IMR-90 (cell line): Measurements from ENCODE around the gene ABCA7. TPM values are rescaled to one million over a fixed set of nuclear protein-coding genes. Genes with fewer than 3 reads are reported as not detected.

Experiments
- ATAC-seq: fragments of 200-7000 bp; cut with Tn5 transposase; 2 replicates; pipeline ENCODE4 v1.9.1; 2020; ENCODE audit warnings: low read depth, mild to moderate bottlenecking, moderate library complexity
- BruUV-seq: library from RNA; stranded (reverse); fragments of 400-500 nt; replicated peaks from 2 replicates; lab custom pipeline; 2021; lab: Mats Ljungman, UMichigan
- CTCF ChIA-PET: fragments of 300-600 bp; formaldehyde crosslinking; extraction: SDS; loops from one replicate; lab custom pipeline; 2021; ENCODE audit warnings: antibody characterized with exemption; lab: Yijun Ruan, JAX
- POLR2A ChIA-PET: fragments of 300-600 bp; sonication (Branson Sonifier 250); formaldehyde crosslinking; loops from one replicate; lab custom pipeline; 2022; ENCODE audit warnings: antibody characterized with exemption; ENCODE audit not compliant: unreplicated experiment; lab: Charles Lee
- DNase-seq: peaks from one replicate; pipeline ENCODE4 v3.0.0; 2013
- H2AFZ ChIP-seq: replicated peaks from 2 replicates; pipeline ENCODE3; 2013; ENCODE audit warnings: low read length, mild to moderate bottlenecking; ENCODE audit not compliant: poor library complexity
- H2AK5ac ChIP-seq: 2 replicates; pipeline ENCODE4 v1.6.1; 2013; ENCODE audit warnings: low read depth, low read length, inconsistent platforms
- H2AK9ac ChIP-seq: replicated peaks from 2 replicates; pipeline ENCODE3; 2013; ENCODE audit warnings: mild to moderate bottlenecking, low read depth, low read length, moderate library complexity; ENCODE audit not compliant: poor library complexity
- H2BK120ac ChIP-seq: 2 replicates; pipeline ENCODE4 v1.6.1; 2013; ENCODE audit warnings: low read depth, low read length, inconsistent platforms
- H2BK15ac ChIP-seq: 3 replicates; pipeline ENCODE4 v1.6.1; 2013; ENCODE audit warnings: low read depth, low read length, inconsistent platforms
- H2BK20ac ChIP-seq: 2 replicates; pipeline ENCODE4 v1.6.1; 2013; ENCODE audit warnings: low read depth, mild to moderate bottlenecking, inconsistent platforms, low read length, moderate library complexity
- H2BK5ac ChIP-seq: 2 replicates; pipeline ENCODE4 v1.6.1; 2013; ENCODE audit warnings: mild to moderate bottlenecking, low read depth, low read length, inconsistent platforms; ENCODE audit not compliant: poor library complexity, severe bottlenecking
- H3K14ac ChIP-seq: replicated peaks from 2 replicates; pipeline ENCODE4 v1.6.1; 2013; ENCODE audit warnings: low read depth, low read length, inconsistent platforms
- H3K18ac ChIP-seq: 2 replicates; pipeline ENCODE4 v1.6.1; 2013; ENCODE audit warnings: low read depth, low read length, control low read depth
- H3K23ac ChIP-seq: 2 replicates; pipeline ENCODE4 v1.6.1; 2013; ENCODE audit warnings: low read depth, low read length, inconsistent platforms
- H3K27ac ChIP-seq: 2 replicates; pipeline ENCODE4 v1.5.1; 2013; ENCODE audit warnings: mild to moderate bottlenecking, control low read depth, low read length; ENCODE audit not compliant: insufficient read depth
- H3K27me3 ChIP-seq: 2 replicates; pipeline ENCODE4 v1.6.1; 2013; ENCODE audit warnings: low read length; ENCODE audit not compliant: control insufficient read depth, insufficient read depth
- H3K36me3 ChIP-seq: 2 replicates; pipeline ENCODE4 v1.6.1; 2013; ENCODE audit warnings: low read length, mixed read lengths; ENCODE audit not compliant: control insufficient read depth, insufficient read depth
- H3K4ac ChIP-seq: 2 replicates; pipeline ENCODE4 v1.6.1; 2013; ENCODE audit warnings: low read depth, low read length, inconsistent platforms
- H3K4me1 ChIP-seq: 2 replicates; pipeline ENCODE4 v1.6.1; 2013; ENCODE audit warnings: low read length, mixed read lengths; ENCODE audit not compliant: control insufficient read depth, insufficient read depth
- H3K4me2 ChIP-seq: 2 replicates; pipeline ENCODE4 v1.6.1; 2013; ENCODE audit warnings: low read depth, mild to moderate bottlenecking, control low read depth, low read length, moderate library complexity
- H3K4me3 ChIP-seq: 2 replicates; pipeline ENCODE4 v1.5.1; 2013; ENCODE audit warnings: low read depth, mild to moderate bottlenecking, control low read depth, low read length, moderate library complexity; ENCODE audit not compliant: insufficient read depth
- H3K56ac ChIP-seq: 2 replicates; pipeline ENCODE4 v1.6.1; 2013; ENCODE audit warnings: low read length, inconsistent platforms; ENCODE audit not compliant: insufficient read depth; ENCODE audit errors: extremely low read depth
- H3K79me1 ChIP-seq, 2 experiments: 2 replicates each; pipeline ENCODE4 v1.6.1; 2013; ENCODE audit warnings: low read length in 2 of 2, inconsistent platforms in 1 of 2, low read depth in 1 of 2
- H3K9ac ChIP-seq: 2 replicates; pipeline ENCODE4 v1.6.1; 2013; ENCODE audit warnings: low read depth, low read length, control low read depth
- H3K9me1 ChIP-seq: 2 replicates; pipeline ENCODE4 v1.6.1; 2013; ENCODE audit warnings: low read length, inconsistent platforms; ENCODE audit not compliant: insufficient read depth
- H3K9me3 ChIP-seq: 2 replicates; pipeline ENCODE4 v1.6.1; 2013; ENCODE audit warnings: low read length; ENCODE audit not compliant: control insufficient read depth, insufficient read depth
- H4K20me1 ChIP-seq: 2 replicates; pipeline ENCODE4 v1.6.1; 2013; ENCODE audit warnings: low read length, inconsistent platforms; ENCODE audit not compliant: insufficient read depth
- H4K5ac ChIP-seq: 2 replicates; pipeline ENCODE4 v1.6.1; 2013; ENCODE audit warnings: mild to moderate bottlenecking, low read depth, low read length, control low read depth
- H4K8ac ChIP-seq, 2 experiments: 2 replicates each; pipeline ENCODE4 v1.6.1; 2013; ENCODE audit warnings: low read depth in 2 of 2, low read length in 2 of 2, control low read depth in 1 of 2, inconsistent platforms in 1 of 2
- H4K91ac ChIP-seq: 2 replicates; pipeline ENCODE4 v1.6.1; 2013; ENCODE audit warnings: low read depth, low read length, inconsistent platforms; ENCODE audit not compliant: insufficient read depth
- MAZ ChIP-seq: IDR thresholded peaks from 2 replicates; pipeline ENCODE4 v1.6.1; 2012; ENCODE audit warnings: low read depth, mild to moderate bottlenecking, low read length, improper control_type of control experiment, moderate library complexity, borderline replicate concordance
- MXI1 ChIP-seq: IDR thresholded peaks from 2 replicates; pipeline ENCODE4 v1.6.1; 2012; ENCODE audit warnings: low read depth, mild to moderate bottlenecking, low read length, moderate library complexity, borderline replicate concordance
- USF2 ChIP-seq: fragments of 150-350 bp; IDR thresholded peaks from 2 replicates; pipeline ENCODE4 v1.6.1; 2017; ENCODE audit warnings: mild to moderate bottlenecking, antibody characterized with exemption, low read length, low read depth
- WGBS, 2 experiments: methylation state at CpG; one replicate each; pipeline versions ENCODE4 v1.1.5 to v1.1.7; 2013; ENCODE audit warnings: missing lambda C conversion rate in 2 of 2; ENCODE audit not compliant: insufficient read length in 1 of 2; ENCODE audit errors: extremely low coverage in 2 of 2; 5-methylcytosine and 5-hydroxymethylcytosine counted together
- dilution Hi-C: fragments of 300-500 bp; cut with HindIII; formaldehyde crosslinking; loops from one replicate; pipeline ENCODE4 v1.14.3; 2018; ENCODE audit warnings: low sequenced_read_pairs; ENCODE audit not compliant: unreplicated experiment
- in situ Hi-C: fragments of 300-500 bp; cut with MboI; formaldehyde crosslinking; loops from 3 replicates; pipeline ENCODE4 v1.14.3; 2019; ENCODE audit warnings: low sequenced_read_pairs, inconsistent platforms, mixed read lengths
- intact Hi-C: fragments of 100-400 bp; cut with micrococcal nuclease; formaldehyde crosslinking; loops from 2 replicates; pipeline ENCODE4 v1.10.0; 2022
- polyA plus RNA-seq, 3 experiments: library from polyadenylated mRNA; depleted of rRNA; stranded (reverse); fragments of >200 nt; gene quantifications; 2 replicates each; pipeline ENCODE4 v1.2.3, GENCODE V29; 2012; ENCODE audit warnings: low replicate concordance in 1 of 3
- total RNA-seq: library from RNA; depleted of rRNA; stranded (reverse); fragments of >200 nt; gene quantifications from 2 replicates; pipeline ENCODE4 v1.2.3, GENCODE V29; 2012

ABCA7 gene
- total and polyA plus RNA-seq, 2 of the 4 experiments (the other 2 are of a cell fraction), result 0.36 to 3.3 TPM

GRCh38 chr19:1028062-1028926 lies 11.6 kb upstream of the ABCA7 start:
- DNase-seq (peak; percentile 95), ATAC-seq (peak; percentile 55)
- H3K9me1 ChIP-seq, result peaks cover 8% of the 10 kb centered on the region; the same call in 1 of the 2 replicates
- H3K4me2 ChIP-seq, result peak overlapping the region; percentile 92
- peaks cover 34% of the 10 kb centered on the region for H3K36me3 ChIP-seq
- H4K5ac ChIP-seq, result peak overlapping the region; percentile 75
- no peak overlapping the region for H2BK15ac ChIP-seq
- peaks cover 9 to 34% of the 10 kb centered on the region in 2 experiments; a peak in 3 of 4 replicates for H3K79me1 ChIP-seq
- peak overlapping the region; percentile 90 for H3K18ac ChIP-seq
- intact Hi-C loops, result loop anchor here (5.0 kb wide), 1 partner anchor 74 kb away; the partner anchor contains the start of gene GPX4
- peak overlapping the region; percentile 87 for H2BK5ac ChIP-seq
- peak overlapping the region; percentile 67 for H2BK120ac ChIP-seq
- BruUV-seq, result no TSS peak
- peak overlapping the region; percentile 92 for H2AK9ac ChIP-seq
- TF ChIP-seq USF2 (no peak), MXI1 (0 out of 2 replicates have a peak, but pooled peaks have one; percentile 7), MAZ (peak; percentile 77; the same call in 1 of the 2 replicates)
- H3K23ac ChIP-seq, result peak overlapping the region; percentile 92
- H3K14ac ChIP-seq, result peak overlapping the region; percentile 97
- H4K8ac ChIP-seq, result peak overlapping the region; percentile 90 to 100; a peak in 2 of 4 replicates
- in situ Hi-C loops, result no loop called here
- peak overlapping the region; percentile 77 for H2AFZ ChIP-seq
- H3K4me3 ChIP-seq, result peak overlapping the region; percentile 93
- peaks cover 64% of the 10 kb centered on the region for H4K20me1 ChIP-seq
- peaks cover 16% of the 10 kb centered on the region for H3K4me1 ChIP-seq
- H4K91ac ChIP-seq, result peak overlapping the region; percentile 91
- 2% methylated on average over 16 of the region's 58 CpGs; no CpG with 5 or more reads in 1 of the 2 experiments for WGBS, 2 experiments
- H3K9ac ChIP-seq, result peak overlapping the region; percentile 98
- ChIA-PET POLR2A (interaction anchor here (0.5 to 1.5 kb wide), 10 partner anchors 9 to 1235 kb away, joined by 3 to 16 read pairs (median 4); partner anchors contain the start of gene ABCA7), CTCF (no interaction called here)
- peak overlapping the region; percentile 61; the same call in 1 of the 2 replicates for H3K56ac ChIP-seq
- dilution Hi-C loops, result no loop called here
- no peak overlapping the region for H2BK20ac ChIP-seq
- H3K27ac ChIP-seq, result peak overlapping the region; percentile 99
- H3K4ac ChIP-seq, result peak overlapping the region; percentile 97
- H2AK5ac ChIP-seq, result peak overlapping the region; percentile 93
- no peaks in the 10 kb centered on the region for H3K9me3 ChIP-seq
- no peaks in the 10 kb centered on the region for H3K27me3 ChIP-seq
